A549 treated with RU486 at 1 μM for 4 hours (cell line): ENCODE data around the gene C3orf52. TPM values are rescaled to one million over a fixed set of nuclear protein-coding genes. Genes with fewer than 3 reads are reported as not detected.

ENCODE experiments used
- total RNA-seq: library from RNA; stranded (reverse); fragments of 200-300 nt; extraction: Qiagen RNA extraction; gene quantifications from 5 replicates; pipeline ENCODE4 v1.2.3, GENCODE V29; 2022; ENCODE audit warnings: low read depth

C3orf52 gene, protein sequence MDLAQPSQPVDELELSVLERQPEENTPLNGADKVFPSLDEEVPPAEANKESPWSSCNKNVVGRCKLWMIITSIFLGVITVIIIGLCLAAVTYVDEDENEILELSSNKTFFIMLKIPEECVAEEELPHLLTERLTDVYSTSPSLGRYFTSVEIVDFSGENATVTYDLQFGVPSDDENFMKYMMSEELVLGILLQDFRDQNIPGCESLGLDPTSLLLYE
- total RNA-seq: 10.3 to 16.3 TPM (median 14.1 TPM) in 5 replicates

DNA sequence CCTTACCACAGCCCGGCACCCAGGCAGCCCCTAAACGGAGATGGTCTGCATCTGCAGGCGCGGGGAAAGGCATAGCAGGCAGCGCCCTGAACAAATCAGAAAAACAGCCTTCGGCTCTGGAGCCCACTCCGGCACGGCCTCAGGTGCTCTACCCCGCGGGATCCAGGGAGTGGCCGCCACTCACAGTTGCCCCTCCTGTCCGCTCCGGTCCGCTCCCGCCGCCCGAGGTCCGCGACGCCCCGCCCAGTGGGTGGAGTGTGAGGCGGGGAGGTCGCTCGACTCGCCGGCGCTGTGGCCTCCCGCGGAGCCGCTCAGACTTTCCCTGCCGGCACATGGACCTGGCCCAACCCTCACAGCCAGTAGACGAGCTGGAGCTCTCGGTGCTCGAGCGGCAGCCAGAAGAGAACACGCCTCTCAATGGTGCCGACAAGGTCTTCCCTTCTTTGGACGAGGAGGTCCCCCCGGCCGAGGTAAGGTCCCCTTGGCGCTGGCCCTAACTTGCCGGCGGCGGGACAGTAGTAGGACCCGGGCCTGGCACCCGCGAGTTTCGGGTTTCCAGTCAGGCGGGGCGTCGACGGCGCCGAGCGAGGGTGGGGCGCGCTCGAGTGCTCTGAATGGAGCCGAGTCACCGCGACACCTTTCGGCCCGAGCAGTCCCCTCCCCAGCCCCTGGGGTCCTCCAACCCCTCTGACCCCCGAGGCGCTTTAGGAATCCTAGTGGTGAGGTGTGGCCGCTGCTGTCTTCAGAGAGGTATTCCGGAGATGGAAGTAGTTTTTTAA, at the start of gene C3orf52:
C3orf52 (plus strand) TSS at position 314 of the 779 bp plus-strand sequence; CDS start at position 333, 19 bp downstream.

DNA sequence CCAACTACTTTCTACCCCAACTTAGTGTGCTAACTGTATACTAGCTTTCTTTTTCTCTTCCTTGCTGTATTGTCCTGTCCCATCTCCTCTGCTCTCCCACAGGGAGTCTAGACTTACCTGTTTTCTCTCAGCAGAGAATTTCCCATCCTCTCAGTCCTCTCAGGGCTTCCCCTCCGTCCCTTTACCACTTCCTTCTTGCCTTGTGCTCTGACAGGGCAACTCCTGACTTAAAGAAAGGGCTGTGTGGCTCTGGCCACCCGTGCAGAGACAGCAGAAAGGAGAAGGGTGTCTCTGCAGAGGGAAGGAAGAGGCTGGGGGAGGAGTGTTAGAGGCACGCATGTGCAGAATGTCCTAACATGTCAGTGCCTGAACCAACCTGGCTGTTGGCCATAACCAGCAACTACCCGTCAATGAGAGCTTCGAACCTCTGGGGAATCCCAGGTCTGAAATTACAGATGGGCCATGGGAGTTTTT, 46.8 kb downstream of the C3orf52 start, which contains the start of gene GCSAM:
GCSAM (minus strand) TSS at position 274 of the 474 bp plus-strand sequence; CDS start at position 146, 128 bp downstream.

Other genes with a start within 250 kb of the C3orf52 start
- 13.4 to 25.9 TPM (median 25.2 TPM) in 5 replicates for gene PHLDB2, start 227.1 kb upstream of the C3orf52 start, total RNA-seq
- 19.8 to 24.8 TPM (median 22.3 TPM) in 5 replicates for gene ABHD10, start 107.4 kb upstream of the C3orf52 start, total RNA-seq
- 0.46 TPM in 1 of 5 replicates, not detected in the others for gene TAGLN3, start 87.5 kb upstream of the C3orf52 start, total RNA-seq
- gene TMPRSS7, start 51.7 kb upstream of the C3orf52 start, total RNA-seq: 0.07 to 0.18 TPM (median 0.13 TPM) in 4 of 5 replicates, not detected in the other
- gene GCSAM, start 46.9 kb downstream of the C3orf52 start, total RNA-seq: not detected in 5 replicates
- gene SLC9C1, start 207.8 kb downstream of the C3orf52 start, total RNA-seq: not detected in 5 replicates
- gene CD200, start 246.8 kb downstream of the C3orf52 start, total RNA-seq: not detected in 5 replicates